GM19467 (cell line): ENCODE measurements around the gene SUFU.
"Not testable (repeated sequence)": the region's sequence is repeated elsewhere in the genome, so short reads cannot be mapped to it uniquely, and the experiment has no call there.

Experiments used
- ATAC-seq: cut with Tn5 transposase; IDR thresholded peaks from one replicate; pipeline ENCODE4 v1.9.1; 2021; ENCODE audit warnings: mild to moderate bottlenecking, moderate library complexity; ENCODE audit not compliant: unreplicated experiment

Gene SUFU

DNA sequence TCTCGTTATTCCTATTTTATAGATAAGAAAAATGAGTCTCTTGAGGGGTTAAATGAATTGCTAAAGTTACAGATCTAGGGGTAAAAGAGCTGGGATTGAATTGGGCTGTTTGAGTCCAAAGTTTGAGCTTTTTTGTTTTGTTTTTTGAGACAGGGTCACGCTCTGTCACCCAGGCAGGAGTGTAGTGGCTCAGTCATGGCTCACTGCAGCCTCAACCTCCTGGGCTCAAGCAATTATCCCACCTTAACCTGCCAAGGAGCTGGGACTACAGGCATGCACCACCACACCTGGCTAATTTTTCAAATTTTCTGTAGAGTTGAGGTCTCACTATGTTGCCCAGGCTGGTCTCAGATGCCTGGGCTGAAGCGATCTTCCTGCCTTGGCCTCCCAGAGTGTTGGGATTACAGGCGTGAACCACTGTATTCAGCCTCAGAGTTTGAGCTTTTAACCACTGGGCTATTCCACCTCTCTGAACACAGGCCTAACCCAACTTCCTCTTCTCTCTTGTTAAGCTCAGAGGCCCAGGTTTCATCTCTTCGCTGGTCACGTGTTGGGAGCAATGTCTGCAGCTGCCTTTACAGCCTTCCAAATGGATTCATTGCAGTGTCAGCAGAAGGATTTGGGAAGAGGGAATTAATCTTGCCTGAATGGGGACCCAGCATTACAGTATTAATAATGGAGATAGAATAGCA, 8.0 kb downstream of the SUFU start:
- ATAC-seq: no peak

DNA sequence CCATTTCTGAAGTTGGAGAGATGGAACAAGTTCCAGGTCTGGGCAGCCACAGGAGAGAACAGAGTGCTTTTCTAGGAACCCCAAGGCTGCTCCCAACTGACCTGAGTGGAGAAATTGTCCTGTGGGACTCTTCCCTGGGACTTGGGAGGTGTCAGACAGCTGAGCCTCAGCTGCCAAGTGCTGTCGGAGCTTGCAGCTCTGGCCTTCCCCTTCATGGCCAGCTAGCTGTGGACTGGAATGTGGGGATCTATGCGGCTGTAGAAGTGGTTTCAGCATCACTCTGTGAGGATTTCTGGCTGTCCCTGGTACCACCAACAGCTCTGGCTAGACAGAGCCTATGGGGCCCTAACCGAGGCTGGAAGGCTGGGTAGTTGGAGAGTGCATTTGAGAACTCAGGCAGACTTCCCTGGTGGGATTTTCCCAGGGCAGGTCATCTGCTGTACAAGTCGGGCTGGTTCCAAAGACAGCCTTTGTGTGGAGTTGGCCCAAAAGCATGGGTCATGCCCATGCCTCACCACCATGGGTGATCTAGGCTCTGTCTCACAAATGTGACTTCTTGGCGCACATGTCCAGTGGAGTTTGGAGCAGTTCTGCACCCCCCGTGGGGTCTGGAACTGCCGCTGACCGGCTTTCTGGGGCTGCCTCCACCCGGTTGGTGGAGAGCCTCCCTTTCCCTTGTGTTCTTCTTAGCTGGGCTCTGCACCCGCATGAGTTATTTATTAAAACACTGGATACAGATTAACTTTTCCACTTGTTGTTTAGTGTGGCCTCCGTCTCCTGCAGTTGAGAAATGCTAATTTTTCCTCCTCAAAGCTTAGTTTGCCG, 10.9 kb downstream of the SUFU start:
- no peak for ATAC-seq

- ATAC-seq: no peak
Measured at GRCh38 chr10:102515724-102516123, 12.0 kb downstream of the SUFU start.

DNA sequence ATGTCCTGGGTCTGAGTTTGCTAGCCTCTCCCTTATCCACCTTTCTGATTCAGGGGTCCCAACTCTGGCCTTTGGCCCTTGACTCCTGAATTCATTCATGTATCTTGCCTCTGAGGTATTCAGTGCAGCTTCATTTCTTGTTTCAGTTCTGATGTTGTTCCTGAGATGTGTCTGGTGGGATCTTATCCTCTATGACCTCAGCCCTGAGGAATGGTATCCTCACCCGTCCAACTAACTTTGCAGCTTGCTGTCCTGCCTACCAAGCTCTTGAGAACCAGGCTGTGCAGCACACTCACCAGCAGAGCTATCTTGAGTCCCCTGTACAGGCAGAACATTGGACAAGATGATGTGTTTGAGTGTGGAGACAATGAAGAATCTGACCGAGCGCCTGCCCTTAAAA, 13.8 kb downstream of the SUFU start:
- no peak for ATAC-seq

GRCh38 chr10:102519246-102519825, 15.6 kb downstream of the SUFU start:
- no peak for ATAC-seq

- no peak for ATAC-seq
Measured at GRCh38 chr10:102522874-102523249, 19.1 kb downstream of the SUFU start.

DNA sequence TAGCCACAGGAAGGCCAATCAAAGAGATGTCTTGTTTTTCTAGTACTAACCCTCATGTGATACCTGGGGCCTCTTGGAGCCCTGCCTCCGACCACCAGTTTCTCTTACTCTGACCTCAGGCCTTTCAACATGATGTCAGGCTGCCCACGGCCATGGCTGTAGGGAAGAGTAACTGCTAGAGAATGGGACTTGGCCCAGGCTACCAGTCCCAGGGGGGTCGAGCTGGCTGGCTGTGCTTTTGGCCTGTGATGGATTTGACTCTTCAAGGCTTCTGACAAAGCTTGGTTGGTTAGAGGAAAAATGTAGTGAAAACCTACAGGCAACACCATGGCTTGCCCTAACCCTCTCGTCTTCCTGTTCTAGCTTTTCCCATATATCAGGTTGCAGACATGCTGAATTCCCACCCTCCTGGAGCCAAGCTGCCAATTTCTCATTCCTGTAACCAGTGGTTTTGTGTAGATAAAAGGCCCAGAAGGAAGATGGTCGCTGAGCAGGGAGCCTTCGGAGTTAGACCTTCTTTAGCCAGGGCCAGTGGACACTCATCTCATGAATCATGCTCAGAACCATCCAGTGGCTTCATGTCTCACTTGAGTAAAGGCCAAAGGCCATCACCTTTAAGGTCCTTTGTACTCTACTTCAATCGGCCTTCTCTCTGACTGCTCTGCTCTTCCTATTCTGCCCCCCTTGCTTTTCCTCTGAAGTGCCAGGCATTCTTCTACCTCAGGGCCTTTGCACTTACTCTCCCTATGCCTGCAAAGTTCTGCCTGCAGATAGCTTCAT, 19.7 kb downstream of the SUFU start:
- no peak for ATAC-seq

- no peak for ATAC-seq
Measured at GRCh38 chr10:102524746-102525145, 21.0 kb downstream of the SUFU start.

- ATAC-seq: no peak
Measured at GRCh38 chr10:102527546-102527945, 23.8 kb downstream of the SUFU start.

- ATAC-seq: no peak
Measured at GRCh38 chr10:102534333-102534732, 30.6 kb downstream of the SUFU start.

- ATAC-seq: not testable (repeated sequence)
Measured at GRCh38 chr10:102534966-102535365, 31.2 kb downstream of the SUFU start.

GRCh38 chr10:102535481-102536147, 31.8 kb downstream of the SUFU start:
- ATAC-seq: no peak

DNA sequence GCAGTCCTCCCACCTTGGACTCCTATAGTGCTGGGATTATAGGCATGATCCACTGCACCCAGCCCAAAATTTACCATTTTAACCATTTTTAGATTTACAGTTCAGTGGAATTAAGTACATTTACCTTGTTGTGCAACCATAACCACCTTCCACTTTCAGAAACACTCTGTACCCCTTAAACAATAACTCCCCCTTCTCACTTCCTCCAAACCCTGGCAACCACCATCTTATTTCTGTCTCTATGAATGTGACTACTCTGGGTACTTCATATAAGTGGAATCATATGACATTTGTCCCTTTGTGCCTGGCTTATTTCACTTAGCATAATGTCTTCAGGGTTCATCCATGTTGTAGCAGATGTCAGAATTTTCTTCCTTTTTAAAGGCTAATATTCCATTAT, 33.6 kb downstream of the SUFU start:
- no peak for ATAC-seq

- no peak for ATAC-seq
Measured at GRCh38 chr10:102537948-102538347, 34.2 kb downstream of the SUFU start.

DNA sequence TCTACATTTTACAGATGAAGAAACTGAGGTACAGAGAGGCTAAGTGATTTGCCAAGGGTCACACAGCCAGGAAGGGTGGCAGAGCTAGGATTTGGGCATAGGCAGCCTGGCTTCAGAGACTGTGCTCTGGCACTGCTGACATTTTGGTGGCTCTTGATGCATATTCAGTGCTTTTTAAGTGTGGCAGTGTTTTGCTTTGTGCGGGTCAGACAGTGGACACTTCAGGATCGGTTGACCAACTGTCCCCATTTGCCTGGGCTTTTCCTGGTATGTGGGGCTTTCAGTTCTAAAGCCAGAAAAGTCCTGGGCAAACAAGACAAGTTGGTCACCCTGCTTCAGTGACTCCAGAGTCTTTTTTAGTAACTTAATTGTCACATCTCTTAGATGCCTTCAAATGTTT, 35.0 kb downstream of the SUFU start:
- ATAC-seq: no peak

DNA sequence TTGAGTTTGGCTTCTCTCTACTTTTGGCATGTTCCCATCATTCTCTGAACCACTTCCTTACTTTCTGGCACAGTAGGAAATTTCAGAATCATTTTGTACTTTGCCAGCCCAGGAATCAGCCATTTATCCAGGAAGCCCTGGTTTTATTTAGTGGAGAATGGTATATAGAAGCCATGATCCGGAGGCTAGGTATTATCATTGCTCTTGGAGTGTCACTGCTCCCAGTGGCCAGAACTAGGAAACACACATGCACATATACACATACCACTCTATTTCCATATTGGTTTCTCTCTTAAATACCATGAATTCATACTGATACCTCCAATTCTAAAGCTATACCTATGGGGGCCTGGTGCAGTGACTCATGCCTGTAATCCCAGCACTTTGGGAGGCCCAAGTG, 36.3 kb downstream of the SUFU start:
- peak; percentile 64 for ATAC-seq

DNA sequence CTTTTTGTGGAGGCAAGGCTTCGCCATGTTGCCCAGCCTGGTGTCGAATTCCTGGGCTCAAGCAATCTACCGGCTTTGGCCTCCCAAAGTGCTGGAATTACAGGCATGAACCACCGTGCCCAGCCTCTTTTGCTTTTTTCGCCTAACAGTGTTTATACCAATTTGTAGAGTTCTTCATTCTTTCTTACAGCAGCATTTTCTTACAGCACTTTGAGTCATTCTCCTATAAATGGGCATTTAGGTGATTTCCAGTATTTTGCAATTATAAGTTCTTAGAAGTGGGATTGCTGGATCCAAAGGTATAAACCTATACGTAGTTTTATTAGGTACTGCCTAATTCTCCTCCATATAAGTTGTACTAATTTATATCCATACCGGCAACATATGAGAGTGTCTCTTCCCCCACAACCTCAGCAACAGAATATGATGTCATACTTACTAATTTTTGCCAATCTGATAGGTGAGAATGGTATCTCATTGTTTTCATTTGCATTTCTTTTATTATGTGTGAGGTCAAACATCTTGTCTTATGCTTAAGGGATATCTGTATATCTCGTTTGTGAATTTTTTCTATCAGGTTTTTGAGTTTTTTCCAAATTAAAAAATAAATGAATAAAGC, 39.1 kb downstream of the SUFU start:
- no peak for ATAC-seq

DNA sequence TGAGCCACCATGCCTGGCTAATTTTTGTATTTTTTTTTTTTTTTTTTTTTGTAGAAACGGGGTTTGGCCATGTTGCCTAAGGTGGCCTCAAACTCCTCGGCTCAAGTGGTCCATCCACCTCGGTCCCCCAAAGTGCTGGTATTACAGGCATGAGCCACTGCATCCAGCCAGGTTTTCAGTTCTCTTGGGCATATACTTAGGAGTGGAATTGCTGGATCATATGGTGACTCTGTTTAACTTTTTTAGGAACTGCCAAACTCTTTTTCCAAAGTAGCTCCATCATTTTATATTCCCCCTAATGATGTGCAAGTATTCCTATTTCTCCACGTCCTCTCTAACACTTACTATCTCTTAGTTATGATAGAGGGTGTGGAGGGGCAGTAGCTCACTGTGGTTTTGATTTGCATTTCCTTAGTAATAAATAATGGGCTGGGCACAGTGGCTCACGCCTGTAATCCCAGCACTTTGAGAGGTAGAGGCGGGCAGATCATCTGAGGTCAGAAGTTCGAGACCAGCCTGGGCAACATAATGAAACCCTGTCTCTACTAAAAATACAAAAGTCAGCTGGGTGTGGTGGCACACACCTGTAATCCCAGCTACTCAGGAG, 41.6 kb downstream of the SUFU start:
- ATAC-seq: no peak

- no peak for ATAC-seq
Measured at GRCh38 chr10:102545997-102546396, 42.2 kb downstream of the SUFU start.
